Measurements from ENCODE around the gene THSD8.

DNA sequence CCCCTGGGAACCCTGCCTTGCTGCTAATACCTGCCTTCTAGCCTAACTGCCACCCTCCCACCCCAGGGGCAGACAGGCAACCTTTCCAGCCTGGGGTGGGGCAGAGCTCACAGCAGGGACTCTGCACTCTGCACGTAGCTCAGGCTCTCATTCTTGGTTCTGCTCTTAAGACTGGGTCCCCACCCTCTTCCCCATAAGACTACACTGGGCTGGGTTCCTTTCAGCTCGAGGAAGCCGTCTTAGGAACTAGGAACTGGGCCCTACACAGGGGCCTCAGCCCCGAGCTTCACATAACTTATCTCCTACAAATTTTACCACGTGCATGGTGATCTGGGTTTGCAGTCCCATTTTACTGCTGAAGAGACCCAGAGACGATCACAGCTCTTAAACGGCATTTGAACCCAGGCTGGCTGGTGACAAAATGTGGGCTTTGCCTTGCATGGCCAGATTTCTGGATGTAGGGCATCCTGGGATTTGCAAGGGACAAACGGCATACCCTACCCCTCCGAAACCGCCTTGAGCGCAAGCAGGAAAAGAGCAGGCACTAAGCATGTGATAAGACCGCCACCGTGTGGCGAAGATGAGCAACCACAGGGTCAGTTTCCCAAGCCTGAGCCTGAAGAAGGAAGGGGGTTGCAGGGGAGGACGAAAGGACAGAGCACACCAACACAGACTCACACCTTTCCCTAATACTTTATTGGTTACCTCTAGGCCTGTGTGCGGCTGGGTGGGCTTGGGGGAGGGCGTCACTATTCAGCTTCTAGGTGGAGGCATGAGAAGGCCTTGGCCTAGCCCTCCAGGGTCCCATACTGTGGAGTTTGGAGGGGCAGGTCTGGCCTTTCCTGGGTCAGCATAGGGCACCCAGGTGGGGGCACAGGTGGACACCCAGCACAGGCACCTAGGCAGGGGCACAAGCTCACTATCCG, 5.5 kb upstream of the THSD8 start:
- TF ChIP-seq, protein P1, sequence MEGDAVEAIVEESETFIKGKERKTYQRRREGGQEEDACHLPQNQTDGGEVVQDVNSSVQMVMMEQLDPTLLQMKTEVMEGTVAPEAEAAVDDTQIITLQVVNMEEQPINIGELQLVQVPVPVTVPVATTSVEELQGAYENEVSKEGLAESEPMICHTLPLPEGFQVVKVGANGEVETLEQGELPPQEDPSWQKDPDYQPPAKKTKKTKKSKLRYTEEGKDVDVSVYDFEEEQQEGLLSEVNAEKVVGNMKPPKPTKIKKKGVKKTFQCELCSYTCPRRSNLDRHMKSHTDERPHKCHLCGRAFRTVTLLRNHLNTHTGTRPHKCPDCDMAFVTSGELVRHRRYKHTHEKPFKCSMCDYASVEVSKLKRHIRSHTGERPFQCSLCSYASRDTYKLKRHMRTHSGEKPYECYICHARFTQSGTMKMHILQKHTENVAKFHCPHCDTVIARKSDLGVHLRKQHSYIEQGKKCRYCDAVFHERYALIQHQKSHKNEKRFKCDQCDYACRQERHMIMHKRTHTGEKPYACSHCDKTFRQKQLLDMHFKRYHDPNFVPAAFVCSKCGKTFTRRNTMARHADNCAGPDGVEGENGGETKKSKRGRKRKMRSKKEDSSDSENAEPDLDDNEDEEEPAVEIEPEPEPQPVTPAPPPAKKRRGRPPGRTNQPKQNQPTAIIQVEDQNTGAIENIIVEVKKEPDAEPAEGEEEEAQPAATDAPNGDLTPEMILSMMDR (IDR thresholded peaks at IDR 0.05) = peak; percentile 85 to 99 (median 96)
- peak; percentile 25 to 32 for TF ChIP-seq POLR2A (IDR thresholded peaks at IDR 0.05)
